ENCODE results near the gene CEBPE. TPM values are rescaled to one million over a fixed set of nuclear protein-coding genes. Genes with fewer than 3 reads are reported as not detected.

CEBPE gene
- total RNA-seq, 4 donors from 2014 or later: not detected

DNA sequence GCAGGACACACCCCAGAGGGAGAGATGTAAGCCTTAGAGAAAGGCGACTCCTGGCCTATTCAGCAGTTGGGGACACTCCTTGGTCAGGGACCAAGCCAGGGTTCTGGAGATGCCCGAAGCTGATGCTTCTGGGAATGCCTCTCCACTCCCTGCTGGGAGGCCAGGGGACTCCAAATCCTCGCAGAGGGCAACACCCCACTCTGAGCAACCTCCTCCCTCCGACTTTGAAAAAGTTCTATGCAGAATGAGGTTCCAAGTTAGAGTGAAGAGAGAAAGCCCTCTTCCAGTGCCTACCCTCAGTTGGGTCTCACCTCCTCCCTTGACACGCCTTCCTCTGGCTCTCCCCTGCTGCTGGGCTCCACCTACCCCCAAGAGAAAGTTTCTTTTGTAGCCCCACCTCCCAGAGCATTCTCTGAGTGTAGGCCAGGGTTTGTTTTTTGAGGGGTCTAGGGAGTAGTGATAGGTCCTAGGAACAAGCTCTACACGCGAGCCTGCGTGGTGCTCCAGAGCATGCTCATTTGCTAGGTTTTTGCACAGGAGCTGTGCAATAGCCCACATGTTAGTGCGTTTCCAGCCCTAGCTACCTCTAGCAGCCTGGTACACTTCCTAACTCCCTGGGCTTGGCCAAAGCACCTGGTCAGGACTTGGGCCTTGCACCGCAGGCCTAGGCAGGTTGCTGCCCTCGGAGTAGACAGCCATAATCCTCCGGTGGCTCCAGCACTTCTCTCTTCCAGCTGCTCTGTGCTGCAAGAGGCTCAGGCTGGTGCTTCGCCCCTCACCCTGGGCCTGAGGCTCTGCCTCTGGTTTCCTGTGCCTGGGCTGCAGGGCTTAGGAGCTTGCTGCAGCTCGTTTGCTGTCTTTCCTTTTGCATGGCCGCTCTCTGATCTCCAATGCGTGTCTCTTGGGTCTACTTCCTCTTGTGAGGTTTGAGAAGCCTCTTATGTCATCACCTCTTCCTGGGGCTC is 590 bp upstream of the CEBPE start:
- intact Hi-C loops (cut with DNase I): loop anchor here (2.0 to 10.0 kb wide), 3 partner anchors 69 to 265 kb away; no protein-coding TSS in a partner anchor
- no peak overlapping the region for H3K4me3 ChIP-seq (replicated peaks in 1 of 3)
- TF ChIP-seq CTCF (IDR thresholded peaks at IDR 0.05): no peak
- no peak for TF ChIP-seq POLR2A (IDR thresholded peaks at IDR 0.05)
- no peaks in the 10 kb centered on the region for H3K27me3 ChIP-seq
- no peaks in the 10 kb centered on the region for H3K9me3 ChIP-seq
- H3K27ac ChIP-seq: no peak overlapping the region
- no peak for DNase-seq
- 77 to 82% methylated on average over 16 of the region's 16 CpGs for WGBS, 2 donors
- H3K36me3 ChIP-seq: no peaks in the 10 kb centered on the region
- peaks cover 0 to 21% of the 10 kb centered on the region in 2 donors for H3K4me1 ChIP-seq

DNA sequence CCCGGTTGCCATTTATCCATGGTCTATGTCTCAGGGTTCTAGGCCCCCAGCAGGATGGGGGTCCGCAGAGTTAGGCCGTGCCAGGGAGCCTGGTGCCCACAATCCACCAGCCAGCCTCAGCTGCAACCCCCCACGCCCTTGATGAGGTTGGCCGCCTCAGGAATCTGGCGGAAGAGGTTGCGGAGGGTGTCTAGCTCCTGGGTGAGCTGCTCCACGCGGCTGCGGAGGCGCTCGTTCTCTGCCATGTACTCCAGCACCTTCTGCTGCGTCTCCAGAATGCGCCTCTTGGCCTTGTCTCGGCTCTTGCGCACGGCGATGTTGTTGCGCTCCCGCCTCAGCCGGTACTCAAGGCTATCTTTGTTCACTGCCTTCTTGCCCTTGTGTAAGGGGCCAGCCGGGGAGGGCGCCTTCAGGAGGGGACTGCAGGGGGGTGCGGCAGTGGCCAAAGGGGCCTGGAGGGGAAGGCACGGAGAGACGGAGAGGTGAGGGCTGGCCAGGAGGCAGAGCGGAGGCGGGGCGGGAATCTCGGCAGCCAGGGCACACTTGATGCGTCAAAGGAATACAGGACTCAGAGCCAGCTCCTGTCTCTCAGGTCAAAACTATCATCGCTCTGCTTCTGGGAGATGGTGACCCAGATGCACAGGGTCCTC is 1.6 kb downstream of the CEBPE start:
- intact Hi-C loops (cut with DNase I): loop anchor here (10.0 kb wide), 1 partner anchor 267 kb away; no protein-coding TSS in a partner anchor
- TF ChIP-seq CTCF (IDR thresholded peaks at IDR 0.05) (no peak), POLR2A (IDR thresholded peaks at IDR 0.05) (no peak)
- H3K36me3 ChIP-seq: no peaks in the 10 kb centered on the region
- H3K9me3 ChIP-seq: no peaks in the 10 kb centered on the region
- DNase-seq: peak; percentile 55
- no peaks in the 10 kb centered on the region for H3K27me3 ChIP-seq
- H3K4me3 ChIP-seq (replicated peaks in 1 of 3): no peak overlapping the region
- H3K4me1 ChIP-seq: peaks cover 6 to 30% of the 10 kb centered on the region in 2 donors
- H3K27ac ChIP-seq: no peak overlapping the region
- WGBS, 2 donors: 69 to 74% methylated on average over 31 to 32 of the region's 32 CpGs

DNA sequence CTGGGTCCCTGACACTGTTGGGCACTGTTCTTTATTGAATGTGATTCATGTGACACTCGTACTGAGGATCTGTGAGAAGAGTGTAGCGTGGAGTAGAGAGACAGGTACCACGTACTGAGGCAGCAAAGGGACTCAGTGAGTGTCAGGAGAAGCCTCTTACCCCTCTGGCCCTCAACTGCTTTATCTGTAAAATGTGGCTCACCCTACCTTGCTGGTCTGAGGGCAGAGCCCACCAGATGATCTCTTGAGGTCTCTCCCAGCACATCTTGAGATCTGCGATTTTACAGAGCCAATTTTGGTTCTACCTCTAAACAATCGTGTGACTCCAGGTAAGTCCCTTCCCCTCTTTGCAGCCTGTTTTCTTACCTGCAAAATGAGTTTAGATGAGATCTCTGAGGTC is 3.1 kb downstream of the CEBPE start:
- TF ChIP-seq POLR2A (IDR thresholded peaks at IDR 0.05) (no peak), CTCF (IDR thresholded peaks at IDR 0.05) (no peak)
- Histone ChIP-seq H3K27me3 (no peaks in the 10 kb centered on the region), H3K4me3 (replicated peaks in 1 of 3) (no peak overlapping the region), H3K36me3 (no peaks in the 10 kb centered on the region), H3K4me1 (peaks cover 6 to 30% of the 10 kb centered on the region in 2 donors), H3K9me3 (no peaks in the 10 kb centered on the region), H3K27ac (no peak overlapping the region)
- WGBS, 2 donors: 86 to 97% methylated on average over 5 of the region's 5 CpGs
- intact Hi-C loops (cut with DNase I): loop anchor here (10.0 kb wide), 1 partner anchor 269 kb away; no protein-coding TSS in a partner anchor
- no peak for DNase-seq

- no peak for TF ChIP-seq POLR2A (IDR thresholded peaks at IDR 0.05)
- TF ChIP-seq CTCF (IDR thresholded peaks at IDR 0.05): no peak
- H3K36me3 ChIP-seq: no peaks in the 10 kb centered on the region
- no peaks in the 10 kb centered on the region for H3K27me3 ChIP-seq
- no peaks in the 10 kb centered on the region for H3K9me3 ChIP-seq
- intact Hi-C loops (cut with DNase I): loop anchor here (10.0 kb wide), 1 partner anchor 270 kb away; no protein-coding TSS in a partner anchor
- no peak overlapping the region for H3K4me3 ChIP-seq (replicated peaks in 1 of 3)
- 77 to 83% methylated on average over 9 to 10 of the region's 10 CpGs for WGBS, 2 donors
- DNase-seq: no peak
- peaks cover 6 to 30% of the 10 kb centered on the region in 2 donors for H3K4me1 ChIP-seq
- peak overlapping the region in 1 of 3 donors; percentile 52 for H3K27ac ChIP-seq
Observed at GRCh38 chr14:23115039-23115731, 3.9 kb downstream of the CEBPE start.
